Activated T-helper 1 cell treated with anti-CD3 and anti-CD28 coated beads, Interleukin-2, amount 50 U/mL, for 16 hours (primary cell): ENCODE results near the gene NFIC.
"Not testable (repeated sequence)": the region's sequence is repeated elsewhere in the genome, so short reads cannot be mapped to it uniquely, and the experiment has no call there.

Source experiments
- DNase-seq, 2 donors: peaks; one replicate each; pipeline ENCODE4 v3.0.0-alpha.2; 2020; ENCODE audit warnings: low read depth in 1 of 2, low spot score in 1 of 2

NFIC gene

GRCh38 chr19:3448616-3449334 is 82.4 kb downstream of the NFIC start:
- DNase-seq = no peak

GRCh38 chr19:3450796-3451411 is 84.5 kb downstream of the NFIC start:
- DNase-seq = no peak

- no peak for DNase-seq
Measured at GRCh38 chr19:3451451-3451866, 85.1 kb downstream of the NFIC start.

GRCh38 chr19:3452171-3452941 is 86.0 kb downstream of the NFIC start:
- DNase-seq = no peak

- not testable (repeated sequence) for DNase-seq
Measured at GRCh38 chr19:3452942-3453214, 86.5 kb downstream of the NFIC start.

- no peak for DNase-seq
Measured at GRCh38 chr19:3453840-3454239, 87.5 kb downstream of the NFIC start.

- DNase-seq = no peak
Measured at GRCh38 chr19:3454656-3455392, 88.4 kb downstream of the NFIC start.

GRCh38 chr19:3455393-3455955 is 89.1 kb downstream of the NFIC start:
- no peak for DNase-seq

GRCh38 chr19:3455960-3456601 is 89.7 kb downstream of the NFIC start:
- no peak for DNase-seq

GRCh38 chr19:3456925-3457527 is 90.6 kb downstream of the NFIC start:
- no peak for DNase-seq

- no peak for DNase-seq
Measured at GRCh38 chr19:3457528-3458228, 91.3 kb downstream of the NFIC start.

GRCh38 chr19:3458229-3459088 is 92.1 kb downstream of the NFIC start:
- no peak for DNase-seq

GRCh38 chr19:3459089-3459881 is 92.9 kb downstream of the NFIC start:
- DNase-seq = no peak

- DNase-seq = no peak
Measured at GRCh38 chr19:3459965-3460582, 93.7 kb downstream of the NFIC start.

GRCh38 chr19:3462991-3463713 is 96.8 kb downstream of the NFIC start:
- no peak for DNase-seq

- DNase-seq = no peak
Measured at GRCh38 chr19:3463714-3464586, 97.6 kb downstream of the NFIC start.
